K562 (cell line): ENCODE results near the gene FBXL12. TPM values are rescaled to one million over a fixed set of nuclear protein-coding genes. Genes with fewer than 3 reads are reported as not detected.

Experiments used
- ATAC-seq: fragments of 200-7000 bp; cut with Tn5 transposase; 3 replicates; pipeline ENCODE4 v1.9.1; 2020; ENCODE audit warnings: moderate library complexity
- BruUV-seq: library from RNA; stranded (reverse); fragments of 400-500 nt; replicated peaks from 2 replicates; lab custom pipeline; 2021; lab: Mats Ljungman, UMichigan
- CTCF ChIA-PET: fragments of 300-600 bp; formaldehyde crosslinking; extraction: SDS; loops from one replicate; lab custom pipeline; 2021; ENCODE audit warnings: low intra/inter-chr PET ratio; lab: Yijun Ruan, JAX
- POLR2A ChIA-PET: fragments of 300-600, 350-650 bp; sonication (Branson Sonifier 250); formaldehyde crosslinking; extraction: SDS; loops from one replicate; lab custom pipeline; 2021; ENCODE audit warnings: antibody characterized with exemption, inconsistent platforms; lab: Yijun Ruan, JAX
- DNase-seq, 4 experiments: peaks; one replicate each; pipeline versions ENCODE4 v3.0.0 to v3.0.0-alpha.2; 2011 to 2018; ENCODE audit warnings: low spot score in 3 of 4, mixed read lengths in 3 of 4; ENCODE audit errors: extremely low read depth in 1 of 4
- FAIRE-seq: peaks from 2 replicates; lab custom pipeline; 2011; peaks lifted over from hg19 to GRCh38; lab: Jason Lieb, UNC
- H2AFZ ChIP-seq: 2 replicates; pipeline ENCODE4 v1.6.0; 2011; ENCODE audit warnings: low read depth, low read length, control low read depth, inconsistent platforms
- H3K27ac ChIP-seq: fragments of 200-600 bp; 3 replicates; pipeline ENCODE4 v1.8.0; 2011; ENCODE audit warnings: low read depth, mild to moderate bottlenecking, control low read depth, inconsistent platforms, low read length, moderate library complexity, mixed read lengths; ENCODE audit errors: extremely low read depth
- H3K27me3 ChIP-seq, 2 experiments: fragments of 300-600 bp in 1 of 2; 2 replicates in 1 of 2; 3 replicates in 1 of 2; pipeline versions ENCODE4 v1.6.0 to v1.8.0; 2011; ENCODE audit warnings: inconsistent platforms in 2 of 2, low read length in 2 of 2, mild to moderate bottlenecking in 1 of 2, mixed read lengths in 1 of 2, moderate library complexity in 1 of 2; ENCODE audit not compliant: control insufficient read depth in 2 of 2, insufficient read depth in 2 of 2
- H3K36me3 ChIP-seq: fragments of 300-600 bp; 3 replicates; pipeline ENCODE4 v1.8.0; 2011; ENCODE audit warnings: mild to moderate bottlenecking, low read length, inconsistent platforms; ENCODE audit not compliant: control insufficient read depth, insufficient read depth
- H3K4me1 ChIP-seq, 2 experiments: fragments of 200-600 bp in 1 of 2; replicated peaks in 1 of 2; 2 replicates in 1 of 2; 3 replicates in 1 of 2; pipeline versions ENCODE4 v1.5.1 to v1.8.0; 2011; ENCODE audit warnings: inconsistent platforms in 2 of 2, low read length in 2 of 2, mild to moderate bottlenecking in 1 of 2, mixed read lengths in 1 of 2, moderate library complexity in 1 of 2; ENCODE audit not compliant: control insufficient read depth in 2 of 2, insufficient read depth in 2 of 2
- H3K4me2 ChIP-seq: 2 replicates; pipeline ENCODE4 v1.6.1; 2011; ENCODE audit warnings: low read length, control low read depth, inconsistent platforms, mixed read lengths; ENCODE audit not compliant: insufficient read depth
- H3K4me3 ChIP-seq: fragments of 200-600 bp; sonication (generic), shearing (Covaris generic); 2 replicates; pipeline ENCODE4 v1.5.1; 2016; ENCODE audit warnings: control low read depth, inconsistent platforms
- H3K79me2 ChIP-seq: fragments of 200-600 bp; 3 replicates; pipeline ENCODE4 v1.8.0; 2011; ENCODE audit warnings: low read length, inconsistent platforms; ENCODE audit not compliant: control insufficient read depth, insufficient read depth
- H3K9ac ChIP-seq, 2 experiments: 2 replicates each; pipeline versions ENCODE4 v1.6.0 to v1.6.1; 2011; ENCODE audit warnings: low read depth in 2 of 2, low read length in 2 of 2, control low read depth in 1 of 2, inconsistent platforms in 1 of 2, mild to moderate bottlenecking in 1 of 2, mixed read lengths in 1 of 2; ENCODE audit not compliant: insufficient read depth in 1 of 2
- H3K9me1 ChIP-seq: one replicate; pipeline ENCODE4 v1.6.0; 2011; ENCODE audit warnings: inconsistent platforms, mild to moderate bottlenecking, low read length, moderate library complexity; ENCODE audit not compliant: control insufficient read depth, insufficient read depth
- H3K9me3 ChIP-seq: replicated peaks from 2 replicates; pipeline ENCODE4 v1.5.1; 2011; ENCODE audit warnings: low read depth, low read length, inconsistent platforms; ENCODE audit not compliant: control insufficient read depth, insufficient read depth
- H4K20me1 ChIP-seq: replicated peaks from 2 replicates; pipeline ENCODE4 v1.6.1; 2011; ENCODE audit warnings: low read length, inconsistent platforms, mixed read lengths; ENCODE audit not compliant: control insufficient read depth, insufficient read depth
- EP400 ChIP-seq: fragments of 450-650 bp; IDR thresholded peaks from 2 replicates; pipeline ENCODE4 v1.6.1; 2017; ENCODE audit warnings: antibody characterized with exemption, mild to moderate bottlenecking, moderate library complexity
- PCBP1 ChIP-seq: fragments of 200-400 bp; formaldehyde crosslinking; IDR thresholded peaks from 2 replicates; pipeline ENCODE4 v1.6.1; 2018; ENCODE audit warnings: mild to moderate bottlenecking, low read depth, low read length; ENCODE audit not compliant: poor library complexity, severe bottlenecking
- POLR2G ChIP-seq: fragments of 200-400 bp; formaldehyde crosslinking; IDR thresholded peaks from 2 replicates; pipeline ENCODE4 v1.6.1; 2017; ENCODE audit warnings: low read depth, mild to moderate bottlenecking, antibody characterized with exemption, low read length, moderate library complexity
- WGBS: fragments of 100-300 bp; shearing (Covaris generic); methylation state at CpG from one replicate; pipeline ENCODE4 v1.1.6; 2016; ENCODE audit warnings: low coverage, mixed read lengths; ENCODE audit not compliant: insufficient coverage; ENCODE audit errors: missing lambda C conversion rate; 5-methylcytosine and 5-hydroxymethylcytosine counted together
- in situ Hi-C: fragments of 300-500 bp; cut with MboI; formaldehyde crosslinking; loops from 4 replicates; pipeline ENCODE4 v1.15.0; 2018; ENCODE audit warnings: inconsistent platforms, mixed read lengths
- intact Hi-C: fragments of 100-400 bp; cut with micrococcal nuclease; formaldehyde crosslinking; loops from 2 replicates; pipeline ENCODE4 v1.14.2; 2022
- polyA plus RNA-seq, 8 experiments: library from polyadenylated mRNA; depleted of rRNA in 4 of 8; stranded (reverse) in 5 of 8; unstranded in 3 of 8; fragments of >200 nt; fragmentation: Nextera tagmentation in 2 of 8; fragmentation: Illumina TruSeq in 1 of 8; extraction: Ambion mirVana in 2 of 8; extraction: Trizol in 1 of 8; gene quantifications; 2 replicates each; pipeline versions ENCODE4 v1.2.1 to v1.2.3, GENCODE V29; 2011 to 2014; ENCODE audit warnings: inconsistent platforms in 1 of 8, missing spikeins in 1 of 8
- total RNA-seq, 7 experiments: library from RNA; depleted of rRNA in 6 of 7; stranded (reverse); fragments of >200 nt in 6 of 7; fragmentation: Illumina TruSeq in 2 of 7; extraction: Trizol in 2 of 7; gene quantifications; 2 replicates each; pipeline versions ENCODE4 v1.2.1 to v1.2.3, GENCODE V29; 2011 to 2021; ENCODE audit warnings: low replicate concordance in 1 of 7
- TF ChIP-seq, protein P1 (sequence below): IDR thresholded peaks from 2 replicates; pipeline ENCODE4 v1.6.1; 2011; ENCODE audit warnings: borderline replicate concordance, low read depth, mild to moderate bottlenecking, moderate library complexity, low read length; ENCODE audit not compliant: insufficient read depth, poor library complexity, severe bottlenecking

FBXL12 gene
- total and polyA plus RNA-seq, 9 of the 15 experiments (the other 6 are each of a cell fraction or from before 2014, with no cell fraction given) = 2.7 to 40.5 (median 26.5) TPM

GRCh38 chr19:9854282-9854846 is 35.5 kb upstream of the FBXL12 start:
- WGBS = 79% methylated on average over 20 of the region's 38 CpGs
- in situ Hi-C loops = no loop called here
- Histone ChIP-seq H3K9me1 (no peaks in the 10 kb centered on the region), H3K9ac (no peak overlapping the region; a peak in 1 of 4 replicates), H3K4me2 (no peak overlapping the region), H3K27me3 (no peaks in the 10 kb centered on the region), H3K9me3 (no peaks in the 10 kb centered on the region), H3K27ac (no peak overlapping the region), H3K4me3 (no peak overlapping the region), H2AFZ (no peak overlapping the region), H3K4me1 (peaks cover 12 to 27% of the 10 kb centered on the region in 2 experiments; a peak in 4 of 5 replicates), H4K20me1 (peaks cover 4% of the 10 kb centered on the region; the same call in 1 of the 2 replicates), H3K36me3 (no peaks in the 10 kb centered on the region; the same call in 2 of the 3 replicates), H3K79me2 (no peaks in the 10 kb centered on the region)
- no peak for DNase-seq
- intact Hi-C loops = no loop called here
- no peak for ATAC-seq
- no TSS peak for BruUV-seq
- FAIRE-seq = no peak
- TF ChIP-seq, protein P1, sequence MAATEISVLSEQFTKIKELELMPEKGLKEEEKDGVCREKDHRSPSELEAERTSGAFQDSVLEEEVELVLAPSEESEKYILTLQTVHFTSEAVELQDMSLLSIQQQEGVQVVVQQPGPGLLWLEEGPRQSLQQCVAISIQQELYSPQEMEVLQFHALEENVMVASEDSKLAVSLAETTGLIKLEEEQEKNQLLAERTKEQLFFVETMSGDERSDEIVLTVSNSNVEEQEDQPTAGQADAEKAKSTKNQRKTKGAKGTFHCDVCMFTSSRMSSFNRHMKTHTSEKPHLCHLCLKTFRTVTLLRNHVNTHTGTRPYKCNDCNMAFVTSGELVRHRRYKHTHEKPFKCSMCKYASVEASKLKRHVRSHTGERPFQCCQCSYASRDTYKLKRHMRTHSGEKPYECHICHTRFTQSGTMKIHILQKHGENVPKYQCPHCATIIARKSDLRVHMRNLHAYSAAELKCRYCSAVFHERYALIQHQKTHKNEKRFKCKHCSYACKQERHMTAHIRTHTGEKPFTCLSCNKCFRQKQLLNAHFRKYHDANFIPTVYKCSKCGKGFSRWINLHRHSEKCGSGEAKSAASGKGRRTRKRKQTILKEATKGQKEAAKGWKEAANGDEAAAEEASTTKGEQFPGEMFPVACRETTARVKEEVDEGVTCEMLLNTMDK = no peak
- TF ChIP-seq PCBP1 (no peak), EP400 (no peak), POLR2G (peak; percentile 53)
- CTCF ChIA-PET = no interaction called here
- POLR2A ChIA-PET = no interaction called here
